H9 (cell line): Measurements from ENCODE around the gene CFAP61. TPM values are rescaled to one million over a fixed set of nuclear protein-coding genes. Genes with fewer than 3 reads are reported as not detected.

Experiments
- DNase-seq: peaks from one replicate; pipeline ENCODE4 v3.0.0-alpha.2; 2017
- H2AFZ ChIP-seq: one replicate; pipeline ENCODE4 v1.6.1; 2013; ENCODE audit warnings: mild to moderate bottlenecking, low read length, control low read depth, moderate library complexity
- H2AK5ac ChIP-seq: 2 replicates; pipeline ENCODE4 v1.6.1; 2013; ENCODE audit warnings: low read length, control low read depth, mixed read lengths; ENCODE audit not compliant: insufficient read length
- H2BK120ac ChIP-seq: one replicate; pipeline ENCODE4 v1.6.1; 2013; ENCODE audit warnings: low read depth, mild to moderate bottlenecking, low read length, control low read depth, inconsistent platforms; ENCODE audit not compliant: poor library complexity, severe bottlenecking
- H2BK12ac ChIP-seq: 2 replicates; pipeline ENCODE4 v1.6.1; 2013; ENCODE audit warnings: low read length, control low read depth, mixed read lengths, low read depth; ENCODE audit not compliant: insufficient read length
- H2BK15ac ChIP-seq: 2 replicates; pipeline ENCODE4 v1.6.1; 2013; ENCODE audit warnings: low read depth, low read length, control low read depth
- H2BK20ac ChIP-seq: one replicate; pipeline ENCODE4 v1.6.1; 2013; ENCODE audit warnings: low read depth, mild to moderate bottlenecking, low read length, control low read depth, inconsistent platforms; ENCODE audit not compliant: poor library complexity, severe bottlenecking
- H2BK5ac ChIP-seq: 2 replicates; pipeline ENCODE4 v1.6.1; 2013; ENCODE audit warnings: low read length, control low read depth, mixed read lengths; ENCODE audit not compliant: insufficient read length
- H3K14ac ChIP-seq: 2 replicates; pipeline ENCODE4 v1.6.1; 2013; ENCODE audit warnings: low read length, control low read depth; ENCODE audit not compliant: insufficient read depth
- H3K18ac ChIP-seq: 2 replicates; pipeline ENCODE4 v1.6.1; 2013; ENCODE audit warnings: low read depth, mild to moderate bottlenecking, mixed read lengths, low read length, control low read depth; ENCODE audit not compliant: insufficient read length
- H3K23ac ChIP-seq: 2 replicates; pipeline ENCODE4 v1.6.1; 2013; ENCODE audit warnings: low read length, control low read depth, mixed read lengths, low read depth; ENCODE audit not compliant: insufficient read length
- H3K23me2 ChIP-seq: 2 replicates; pipeline ENCODE4 v1.6.1; 2013; ENCODE audit warnings: low read depth, mild to moderate bottlenecking, mixed read lengths, low read length, control low read depth; ENCODE audit not compliant: insufficient read length, poor library complexity, severe bottlenecking
- H3K27ac ChIP-seq: 2 replicates; pipeline ENCODE4 v1.5.1; 2013; ENCODE audit warnings: low read length, control low read depth, mixed read lengths, low read depth; ENCODE audit not compliant: insufficient read length
- H3K27me3 ChIP-seq: 2 replicates; pipeline ENCODE4 v1.6.1; 2013; ENCODE audit warnings: low read length, control low read depth, inconsistent platforms; ENCODE audit not compliant: insufficient read depth
- H3K4ac ChIP-seq: 2 replicates; pipeline ENCODE4 v1.6.1; 2013; ENCODE audit warnings: low read depth, mild to moderate bottlenecking, control low read depth, inconsistent platforms, low read length, moderate library complexity
- H3K4me1 ChIP-seq: 2 replicates; pipeline ENCODE4 v1.6.1; 2013; ENCODE audit warnings: low read length, control low read depth, inconsistent platforms; ENCODE audit not compliant: insufficient read depth
- H3K4me2 ChIP-seq: 2 replicates; pipeline ENCODE4 v1.6.1; 2013; ENCODE audit warnings: low read length, control low read depth, mixed read lengths; ENCODE audit not compliant: insufficient read length, insufficient read depth
- H3K56ac ChIP-seq: 2 replicates; pipeline ENCODE4 v1.6.1; 2013; ENCODE audit warnings: low read depth, mild to moderate bottlenecking, mixed read lengths, low read length, control low read depth; ENCODE audit not compliant: insufficient read length
- H3K79me1 ChIP-seq: 2 replicates; pipeline ENCODE4 v1.6.1; 2013; ENCODE audit warnings: low read depth, mild to moderate bottlenecking, moderate library complexity, low read length, control low read depth, inconsistent platforms; ENCODE audit not compliant: insufficient read depth, poor library complexity, severe bottlenecking
- H3K79me2 ChIP-seq: 2 replicates; pipeline ENCODE4 v1.6.1; 2013; ENCODE audit warnings: low read length, control low read depth, inconsistent platforms; ENCODE audit not compliant: insufficient read depth
- H3K9ac ChIP-seq: 2 replicates; pipeline ENCODE4 v1.6.1; 2013; ENCODE audit warnings: low read length, control low read depth, mixed read lengths; ENCODE audit not compliant: insufficient read length; ENCODE audit errors: extremely low read depth
- H3K9me3 ChIP-seq: one replicate; pipeline ENCODE4 v1.6.1; 2013; ENCODE audit warnings: low read depth, low read length, inconsistent platforms; ENCODE audit not compliant: control insufficient read depth
- H3T11ph ChIP-seq: one replicate; pipeline ENCODE4 v1.6.1; 2013; ENCODE audit warnings: mild to moderate bottlenecking, low read length, control low read depth, inconsistent platforms
- H4K20me1 ChIP-seq: one replicate; pipeline ENCODE4 v1.6.1; 2013; ENCODE audit not compliant: control insufficient read depth, insufficient read length, insufficient read depth
- H4K5ac ChIP-seq: 2 replicates; pipeline ENCODE4 v1.6.1; 2013; ENCODE audit warnings: low read depth, mild to moderate bottlenecking, mixed read lengths, low read length, control low read depth; ENCODE audit not compliant: insufficient read length
- H4K8ac ChIP-seq: replicated peaks from 2 replicates; pipeline ENCODE4 v1.6.1; 2013; ENCODE audit warnings: low read length, control low read depth, mixed read lengths, low read depth; ENCODE audit not compliant: insufficient read length
- H4K91ac ChIP-seq: 2 replicates; pipeline ENCODE4 v1.6.1; 2013; ENCODE audit warnings: low read depth, mild to moderate bottlenecking, moderate library complexity, mixed read lengths, low read length, control low read depth; ENCODE audit not compliant: insufficient read length
- H3K27ac Mint-ChIP-seq, 3 experiments: 2 replicates in 2 of 3; 3 replicates in 1 of 3; pipeline ENCODE4 v1.8.0; 2020 to 2021; ENCODE audit warnings: mixed read lengths in 3 of 3, mild to moderate bottlenecking in 1 of 3, moderate library complexity in 1 of 3
- H3K27me3 Mint-ChIP-seq: 2 replicates; pipeline ENCODE4 v1.8.0; 2021; ENCODE audit warnings: low read depth, mild to moderate bottlenecking, moderate library complexity, mixed read lengths
- H3K36me3 Mint-ChIP-seq, 3 experiments: 2 replicates in 2 of 3; 3 replicates in 1 of 3; pipeline ENCODE4 v1.8.0; 2020 to 2021; ENCODE audit warnings: low read depth in 3 of 3, mixed read lengths in 3 of 3; ENCODE audit not compliant: insufficient read depth in 1 of 3
- H3K4me1 Mint-ChIP-seq, 2 experiments: 2 replicates each; pipeline ENCODE4 v1.8.0; 2020; ENCODE audit warnings: mixed read lengths in 2 of 2
- H3K4me3 Mint-ChIP-seq, 2 experiments: 2 replicates in 1 of 2; 3 replicates in 1 of 2; pipeline ENCODE4 v1.8.0; 2020 to 2021; ENCODE audit warnings: mild to moderate bottlenecking in 2 of 2, mixed read lengths in 2 of 2, moderate library complexity in 1 of 2
- H3K9me3 Mint-ChIP-seq, 2 experiments: 2 replicates in 1 of 2; 3 replicates in 1 of 2; pipeline ENCODE4 v1.8.0; 2020; ENCODE audit warnings: mild to moderate bottlenecking in 2 of 2, mixed read lengths in 2 of 2, moderate library complexity in 1 of 2
- CTCF ChIP-seq: fragments of 200-600 bp; sonication (generic); conservative IDR thresholded peaks from 3 replicates; pipeline ENCODE4 v1.8.0; 2021; ENCODE audit warnings: antibody characterized with exemption, mild to moderate bottlenecking
- WGBS: extraction: QIAGEN DNeasy Blood & Tissue Kit; methylation state at CpG from one replicate; pipeline ENCODE4 v1.1.7; 2013; ENCODE audit warnings: missing lambda C conversion rate, low lambda C conversion rate, mixed read lengths; ENCODE audit not compliant: insufficient read length; ENCODE audit errors: extremely low coverage; 5-methylcytosine and 5-hydroxymethylcytosine counted together
- total RNA-seq: library from RNA; stranded (reverse); gene quantifications from 2 replicates; pipeline ENCODE4 v1.2.1, GENCODE V29; 2021

The CFAP61 gene
- total RNA-seq, 1 experiment from 2014 or later: 0.44 TPM

- Mint-ChIP-seq H3K36me3 (no peaks in the 10 kb centered on the region), H3K27ac (no peak overlapping the region), H3K4me3 (no peak overlapping the region), H3K9me3 (no peaks in the 10 kb centered on the region), H3K4me1 (peaks cover 13 to 25% of the 10 kb centered on the region in 2 experiments), H3K27me3 (no peaks in the 10 kb centered on the region; the same call in 1 of the 2 replicates)
- H2BK120ac ChIP-seq: no peak overlapping the region
- no peak overlapping the region for H2BK5ac ChIP-seq
- no peaks in the 10 kb centered on the region; the same call in 1 of the 2 replicates for H3K4me1 ChIP-seq
- H3K79me1 ChIP-seq: no peaks in the 10 kb centered on the region
- H3K9ac ChIP-seq: no peak overlapping the region
- H3K4me2 ChIP-seq: no peak overlapping the region
- no peak overlapping the region for H3T11ph ChIP-seq
- WGBS: no CpG with 5 or more reads among the region's 1 CpG
- H3K27me3 ChIP-seq: no peaks in the 10 kb centered on the region
- H3K4ac ChIP-seq: no peak overlapping the region
- H2AK5ac ChIP-seq: no peak overlapping the region
- H3K79me2 ChIP-seq: no peaks in the 10 kb centered on the region
- no peak overlapping the region for H2BK20ac ChIP-seq
- no peaks in the 10 kb centered on the region for H4K20me1 ChIP-seq
- H3K9me3 ChIP-seq: no peaks in the 10 kb centered on the region
- no peak overlapping the region for H3K27ac ChIP-seq
- H3K14ac ChIP-seq: no peak overlapping the region
- TF ChIP-seq CTCF: no peak
- no peak for DNase-seq
- no peak overlapping the region for H3K56ac ChIP-seq
- H3K18ac ChIP-seq: no peak overlapping the region
- H2AFZ ChIP-seq: no peak overlapping the region
- H2BK15ac ChIP-seq: no peak overlapping the region
- no peak overlapping the region for H4K91ac ChIP-seq
- H4K5ac ChIP-seq: no peak overlapping the region
- H4K8ac ChIP-seq: no peak overlapping the region
- no peaks in the 10 kb centered on the region for H3K23me2 ChIP-seq
- no peak overlapping the region for H3K23ac ChIP-seq
- H2BK12ac ChIP-seq: no peak overlapping the region
Observed at GRCh38 chr20:20198011-20198410, 145.7 kb downstream of the CFAP61 start.
